Retinal pigment epithelial cell (primary cell): ENCODE data around the gene APCDD1L.

Experiments used
- DNase-seq: peaks from one replicate; pipeline ENCODE4 v3.0.0-alpha.2; 2010; ENCODE audit warnings: low read depth
- H3K4me3 ChIP-seq: 2 replicates; pipeline ENCODE4 v1.5.1; 2011; ENCODE audit warnings: mild to moderate bottlenecking, low read length, control low read depth, moderate library complexity
- TF ChIP-seq, protein P1 (sequence below): conservative IDR thresholded peaks from 2 replicates; pipeline ENCODE4 v1.5.1; 2011; ENCODE audit warnings: low read depth, low read length, control low read depth, inconsistent platforms

APCDD1L gene

DNA sequence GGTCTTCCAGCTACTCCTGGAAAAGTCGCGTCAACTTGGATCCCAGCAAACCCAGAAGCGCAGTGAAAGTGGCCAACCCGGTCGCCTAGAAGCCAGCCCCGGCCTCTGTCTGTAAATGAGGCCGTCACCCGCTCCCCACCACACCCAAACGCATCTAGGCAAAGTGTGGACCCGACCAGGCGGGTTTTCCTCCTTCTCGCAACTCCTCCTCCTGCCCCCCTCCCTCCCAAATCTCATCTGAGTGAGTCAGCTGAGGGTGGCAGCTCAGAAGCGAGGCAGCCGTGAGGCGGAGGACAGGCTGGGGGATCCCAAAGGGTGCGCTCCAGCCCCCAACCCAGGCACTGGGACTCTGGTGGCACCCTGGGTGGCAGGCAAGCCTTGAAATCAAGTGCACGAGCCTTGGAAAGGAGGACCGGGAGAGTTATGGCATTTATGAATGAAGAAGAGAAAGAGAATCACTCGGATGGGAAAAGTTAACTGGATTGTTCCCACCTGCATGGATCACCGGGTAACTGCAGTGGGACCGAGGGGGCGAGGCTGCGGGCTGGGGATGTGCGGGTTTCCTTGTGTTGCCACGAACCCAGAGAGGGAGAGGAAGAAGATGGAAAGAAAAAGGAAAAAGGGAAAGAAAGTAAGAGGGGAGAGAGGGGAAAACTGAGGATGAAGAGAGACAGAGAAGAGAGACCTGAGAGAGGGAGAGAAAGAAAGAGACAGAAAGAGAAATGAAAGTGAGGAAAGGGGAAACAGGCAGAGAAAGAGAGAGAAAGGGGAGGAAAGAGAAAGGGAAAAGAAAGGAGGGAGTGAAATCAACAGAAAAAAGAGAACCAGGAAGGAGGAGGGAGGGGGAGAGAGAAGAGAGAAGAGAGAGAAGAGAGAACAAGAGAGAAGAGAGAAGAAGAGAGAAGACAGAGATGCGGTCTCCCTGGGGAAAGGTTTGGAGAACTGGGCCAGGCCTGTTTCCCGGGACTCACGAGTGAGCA is at the start of gene APCDD1L:
Gene APCDD1L (minus strand): TSS at position 167 of the 980 bp plus-strand sequence. CDS start 692 bp downstream, outside the sequence.
- DNase-seq, result no peak

DNA sequence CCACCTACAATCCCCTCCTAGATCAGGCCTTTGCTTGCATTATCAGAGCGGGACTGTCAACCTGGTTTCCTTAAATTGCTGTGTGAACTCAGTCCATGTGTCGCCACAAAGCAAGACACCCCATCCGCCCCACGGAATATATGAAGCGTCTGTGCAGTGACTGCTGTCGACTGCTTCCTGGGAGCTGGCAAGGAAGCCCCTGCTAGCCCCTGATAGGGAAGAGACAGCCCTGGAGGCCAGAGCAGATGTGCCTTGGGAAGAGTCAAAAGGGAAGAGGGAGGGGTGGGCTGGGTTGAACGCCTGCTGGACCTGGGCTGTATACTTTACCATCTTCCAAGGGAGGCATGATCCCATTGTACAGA is 44.1 kb upstream of the APCDD1L start:
- TF ChIP-seq, protein P1, sequence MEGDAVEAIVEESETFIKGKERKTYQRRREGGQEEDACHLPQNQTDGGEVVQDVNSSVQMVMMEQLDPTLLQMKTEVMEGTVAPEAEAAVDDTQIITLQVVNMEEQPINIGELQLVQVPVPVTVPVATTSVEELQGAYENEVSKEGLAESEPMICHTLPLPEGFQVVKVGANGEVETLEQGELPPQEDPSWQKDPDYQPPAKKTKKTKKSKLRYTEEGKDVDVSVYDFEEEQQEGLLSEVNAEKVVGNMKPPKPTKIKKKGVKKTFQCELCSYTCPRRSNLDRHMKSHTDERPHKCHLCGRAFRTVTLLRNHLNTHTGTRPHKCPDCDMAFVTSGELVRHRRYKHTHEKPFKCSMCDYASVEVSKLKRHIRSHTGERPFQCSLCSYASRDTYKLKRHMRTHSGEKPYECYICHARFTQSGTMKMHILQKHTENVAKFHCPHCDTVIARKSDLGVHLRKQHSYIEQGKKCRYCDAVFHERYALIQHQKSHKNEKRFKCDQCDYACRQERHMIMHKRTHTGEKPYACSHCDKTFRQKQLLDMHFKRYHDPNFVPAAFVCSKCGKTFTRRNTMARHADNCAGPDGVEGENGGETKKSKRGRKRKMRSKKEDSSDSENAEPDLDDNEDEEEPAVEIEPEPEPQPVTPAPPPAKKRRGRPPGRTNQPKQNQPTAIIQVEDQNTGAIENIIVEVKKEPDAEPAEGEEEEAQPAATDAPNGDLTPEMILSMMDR, result no peak
- no peak overlapping the region for H3K4me3 ChIP-seq
- DNase-seq, result no peak

More for the DNA sequence above, at the start of gene APCDD1L:
- H3K4me3 ChIP-seq, result peak within 1 kb of the TSS; percentile 44
- TF ChIP-seq, protein P1, result no peak

DNA sequence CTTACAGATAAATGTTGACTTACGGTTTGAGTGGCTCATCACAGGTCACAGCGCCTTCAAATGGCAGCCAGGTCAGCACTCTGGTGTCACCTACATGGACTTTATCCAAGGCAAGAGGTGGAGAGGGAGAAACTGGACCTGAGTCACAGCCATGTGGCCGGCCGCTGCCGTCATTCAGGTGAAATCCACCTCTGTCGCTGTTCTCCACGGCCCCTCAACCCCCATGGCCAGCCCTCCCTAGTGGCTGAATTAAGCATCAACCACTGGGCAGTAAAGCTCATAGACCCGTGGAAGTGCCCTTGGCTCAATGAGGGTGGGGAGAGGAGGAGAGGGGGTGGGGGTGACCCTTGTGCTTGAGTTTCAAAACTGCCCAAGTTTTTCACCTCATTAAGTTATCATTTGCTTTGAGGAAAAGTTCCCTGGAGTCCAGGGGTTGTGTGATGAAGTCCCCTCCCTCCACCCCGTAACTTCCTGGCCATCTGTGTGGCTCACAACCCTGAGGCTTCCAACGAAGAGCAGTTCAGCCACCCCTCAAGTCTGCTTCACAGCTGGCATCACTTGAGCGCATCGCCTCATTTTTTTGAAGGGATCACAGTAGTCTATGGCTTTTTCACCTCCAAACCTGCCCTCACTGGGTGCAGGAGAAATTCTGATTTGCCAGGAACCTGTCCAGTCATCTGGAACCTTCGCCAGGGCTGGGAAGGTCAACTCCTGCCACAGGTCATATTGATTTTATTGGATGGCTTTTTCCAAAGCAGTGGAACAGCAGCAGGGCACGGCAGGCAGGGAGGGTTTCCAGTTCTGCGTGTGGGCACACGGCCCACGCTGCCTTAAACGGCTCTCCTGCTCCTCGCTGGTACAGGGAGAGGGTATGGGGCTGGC is 43.5 kb upstream of the APCDD1L start:
- H3K4me3 ChIP-seq, result no peak overlapping the region
- TF ChIP-seq, protein P1, result no peak
- DNase-seq, result no peak

DNA sequence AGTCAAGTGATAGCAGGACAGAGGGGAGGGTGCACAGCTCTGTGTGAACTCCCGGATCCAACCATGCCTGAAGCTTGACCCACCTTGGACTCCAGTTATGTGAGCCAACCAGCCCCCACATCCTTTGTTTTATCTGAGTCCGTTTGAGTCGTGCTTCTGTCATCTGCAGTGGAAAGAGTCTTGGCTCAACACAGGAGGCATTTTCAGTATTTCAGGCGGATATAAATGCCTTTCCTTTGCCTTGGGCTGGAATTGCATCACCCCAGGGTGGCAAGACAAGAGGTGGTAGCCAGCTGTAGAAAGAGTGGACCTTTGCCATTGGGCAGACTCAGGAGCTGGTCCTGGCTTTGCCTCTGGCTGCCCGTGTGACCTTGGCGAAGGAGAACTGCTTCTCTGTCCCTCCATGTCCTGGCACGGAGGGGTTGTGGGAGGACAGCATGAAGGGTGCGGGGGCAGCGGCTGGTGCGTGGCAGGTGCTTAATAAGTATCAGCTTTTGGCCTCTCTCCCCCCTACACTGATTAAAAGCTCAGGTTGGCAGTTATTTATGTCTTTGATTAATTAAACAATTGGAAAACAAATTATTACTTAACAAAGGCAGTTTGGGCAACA is 42.6 kb upstream of the APCDD1L start:
- no peak for DNase-seq
- TF ChIP-seq, protein P1, result no peak
- no peak overlapping the region for H3K4me3 ChIP-seq

DNA sequence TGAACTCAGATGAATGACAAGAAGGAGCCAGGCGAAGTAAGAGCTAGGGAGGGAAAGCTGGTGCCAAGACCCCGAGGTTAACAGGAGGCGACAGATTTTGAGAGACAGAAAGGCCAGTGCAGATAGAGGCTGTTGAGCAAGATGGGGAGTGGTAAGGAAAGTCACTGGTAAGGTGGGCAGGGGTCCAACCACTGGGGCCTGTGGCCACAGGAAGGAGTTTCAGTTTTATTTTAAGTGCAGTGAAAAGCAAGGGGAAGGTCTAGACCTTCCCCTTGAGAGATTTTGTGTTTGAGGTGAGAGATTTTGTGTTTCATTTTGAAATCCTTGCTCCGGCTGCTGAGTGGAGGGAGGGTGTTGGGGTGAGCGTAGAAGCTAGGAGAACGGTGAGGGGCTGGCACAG is 41.8 kb upstream of the APCDD1L start:
- H3K4me3 ChIP-seq, result no peak overlapping the region
- TF ChIP-seq, protein P1, result no peak
- no peak for DNase-seq

DNA sequence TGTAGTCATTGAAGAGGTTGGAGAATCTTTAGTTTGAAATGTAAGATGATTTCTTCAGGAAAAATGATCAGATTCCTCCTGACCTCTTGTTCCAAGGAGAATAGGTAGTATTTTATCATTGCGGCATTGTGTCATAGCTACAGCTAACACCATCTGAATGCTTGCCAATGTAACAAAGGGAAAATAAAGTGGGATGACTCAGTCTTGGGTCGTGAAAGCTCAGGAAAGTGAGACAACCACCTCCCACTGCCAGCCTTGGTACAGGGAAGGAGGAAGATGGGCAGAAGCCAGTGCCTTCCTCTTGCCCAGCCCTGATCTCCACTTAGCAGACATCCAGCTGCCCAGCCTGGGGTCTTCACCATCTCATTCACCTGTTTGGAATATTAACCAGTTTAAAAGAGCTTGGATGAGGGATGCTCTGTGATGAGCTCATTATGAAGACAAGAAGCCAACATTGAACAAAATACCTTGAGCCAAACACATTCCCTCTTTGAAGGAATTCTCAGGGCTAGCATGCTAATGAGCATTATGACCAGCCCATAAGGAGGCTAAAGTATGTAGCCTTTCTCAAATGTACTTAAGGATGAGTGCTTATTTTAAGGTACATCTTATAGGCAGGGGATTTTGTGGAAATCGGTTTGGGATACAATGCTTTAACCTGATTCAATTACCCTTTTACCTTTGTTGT is 40.0 kb upstream of the APCDD1L start:
- no peak overlapping the region for H3K4me3 ChIP-seq
- TF ChIP-seq, protein P1, result no peak
- DNase-seq, result peak; percentile 39
